SKM-1 treated with dmso at 0.1 percent for 144 hours (cell line): Measurements from ENCODE around the gene FOLR3.
"Not testable (repeated sequence)": the region's sequence is repeated elsewhere in the genome, so short reads cannot be mapped to it uniquely, and the experiment has no call there.

Experiments used
- DNase-seq: peaks from one replicate; lab custom pipeline; 2025; ENCODE audit not compliant: unreplicated experiment; lab: John Stamatoyannopoulos, UW

FOLR3 gene

GRCh38 chr11:72123117-72123653 is 12.3 kb upstream of the FOLR3 start:
- DNase-seq, result no peak

GRCh38 chr11:72124046-72124445 is 11.5 kb upstream of the FOLR3 start:
- DNase-seq, result no peak

- no peak for DNase-seq
Observed at GRCh38 chr11:72125956-72126355, 9.6 kb upstream of the FOLR3 start.

- no peak for DNase-seq
Observed at GRCh38 chr11:72127923-72128322, 7.6 kb upstream of the FOLR3 start.

GRCh38 chr11:72129381-72129780 is 6.1 kb upstream of the FOLR3 start:
- no peak for DNase-seq

- peak; percentile 15 for DNase-seq
Observed at GRCh38 chr11:72132646-72133045, 2.9 kb upstream of the FOLR3 start.

GRCh38 chr11:72135891-72136683 is 562 bp downstream of the FOLR3 start:
- DNase-seq, result no peak

GRCh38 chr11:72136684-72137262 is 1.2 kb downstream of the FOLR3 start:
- DNase-seq, result no peak

GRCh38 chr11:72138821-72139390 is 3.4 kb downstream of the FOLR3 start:
- no peak for DNase-seq

GRCh38 chr11:72139500-72139899 is 4.0 kb downstream of the FOLR3 start:
- DNase-seq, result no peak

GRCh38 chr11:72140661-72141060 is 5.1 kb downstream of the FOLR3 start:
- no peak for DNase-seq

- no peak for DNase-seq
Observed at GRCh38 chr11:72141066-72141465, 5.5 kb downstream of the FOLR3 start.

GRCh38 chr11:72142086-72142485 is 6.6 kb downstream of the FOLR3 start:
- not testable (repeated sequence) for DNase-seq

- DNase-seq, result not testable (repeated sequence)
Observed at GRCh38 chr11:72142543-72142942, 7.0 kb downstream of the FOLR3 start.

GRCh38 chr11:72144807-72145565 is 9.5 kb downstream of the FOLR3 start:
- DNase-seq, result no peak

- no peak for DNase-seq
Observed at GRCh38 chr11:72146625-72147024, 11.1 kb downstream of the FOLR3 start.

GRCh38 chr11:72150882-72151281 is 15.4 kb downstream of the FOLR3 start:
- no peak for DNase-seq

GRCh38 chr11:72153874-72154273 is 18.3 kb downstream of the FOLR3 start:
- DNase-seq, result not testable (repeated sequence)

GRCh38 chr11:72154816-72155215 is 19.3 kb downstream of the FOLR3 start:
- no peak for DNase-seq

- DNase-seq, result no peak
Observed at GRCh38 chr11:72155751-72156150, 20.2 kb downstream of the FOLR3 start.

GRCh38 chr11:72157131-72157530 is 21.6 kb downstream of the FOLR3 start:
- DNase-seq, result no peak
